ENCODE measurements around the gene SP2. TPM values are rescaled to one million over a fixed set of nuclear protein-coding genes. Genes with fewer than 3 reads are reported as not detected.

Gene SP2
- total and polyA plus RNA-seq, 2 of the 13 experiments (the other 11 are each of a cell fraction or from before 2014, with no cell fraction given): 1.4 to 4.8 TPM

DNA sequence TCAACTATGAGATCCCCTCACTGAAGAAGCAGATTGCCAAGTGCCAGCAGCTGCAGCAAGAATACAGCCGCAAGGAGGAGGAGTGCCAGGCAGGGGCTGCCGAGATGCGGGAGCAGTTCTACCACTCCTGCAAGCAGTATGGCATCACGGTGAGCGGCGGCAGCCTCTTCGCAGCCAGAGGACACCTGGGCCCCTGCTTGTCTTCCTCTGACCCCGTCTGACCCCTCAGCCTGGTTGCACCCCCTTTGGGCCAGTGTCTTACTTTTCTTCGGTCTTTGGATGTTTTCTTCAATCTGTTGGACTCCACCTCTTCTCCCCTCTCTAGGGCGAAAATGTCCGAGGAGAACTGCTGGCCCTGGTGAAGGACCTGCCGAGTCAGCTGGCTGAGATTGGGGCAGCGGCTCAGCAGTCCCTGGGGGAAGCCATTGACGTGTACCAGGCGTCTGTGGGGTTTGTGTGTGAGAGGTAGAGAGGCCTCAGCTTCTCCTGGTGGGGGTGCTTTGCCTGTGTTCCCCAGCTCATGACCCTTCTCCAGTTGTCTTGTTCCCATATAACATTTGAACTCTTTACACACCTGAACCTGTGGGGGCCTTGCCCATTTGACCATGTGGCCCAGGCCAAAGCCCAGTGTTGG, 79.3 kb downstream of the SP2 start:
- no peaks in the 10 kb centered on the region for H3K9me3 ChIP-seq (ENCODE audit: low read length)
- no peak overlapping the region for H3K4me2 ChIP-seq (ENCODE audit: low read depth, low read length)
- no peak overlapping the region for H3K9ac ChIP-seq (ENCODE audit: insufficient read depth, low read depth, low read length)
- no peak for DNase-seq (ENCODE audit: low spot score)
- CTCF ChIA-PET (ENCODE audit: low intra/inter-chr PET ratio, low total read pairs): no interaction called here
- no peak overlapping the region for H3K4me3 ChIP-seq (replicated peaks in 1 of 3; ENCODE audit: insufficient read depth in 1 of 3, low read depth in 2 of 3, low read length in 3 of 3)
- no peak overlapping the region for H3K27ac ChIP-seq (ENCODE audit: extremely low read length, insufficient read depth, low read length)
- H3K4me1 ChIP-seq (ENCODE audit: insufficient read depth, low read length): peaks cover 22% of the 10 kb centered on the region
- H3K36me3 ChIP-seq (replicated peaks in 1 of 2; ENCODE audit: control insufficient read depth in 1 of 2, insufficient read depth in 2 of 2, low read length in 2 of 2): peaks cover 32 to 58% of the 10 kb centered on the region in 2 experiments
- no TSS peak for BruUV-seq (replicated peaks)
- H3K79me2 ChIP-seq (ENCODE audit: insufficient read depth, low read length): peaks cover 17% of the 10 kb centered on the region
- no peak overlapping the region for H2AFZ ChIP-seq (ENCODE audit: low read length)
- H4K20me1 ChIP-seq (ENCODE audit: insufficient read depth, low read length): peaks cover 5% of the 10 kb centered on the region; the same call in 1 of the 2 replicates
- FAIRE-seq: no peak
- intact Hi-C loops (cut with micrococcal nuclease; ENCODE audit: unreplicated experiment) (no loop called here), in situ Hi-C loops (cut with HindIII; ENCODE audit: extremely low pct_ligation_motif_present, low pct_unique_long_range_greater_than_20kb) (loop anchor here (5.0 kb wide), 1 partner anchor 42 kb away; no protein-coding TSS in a partner anchor)
- ATAC-seq: no peak
- POLR2A ChIA-PET: interaction anchor here (1.7 kb wide), 1 partner anchor 34 kb away, joined by 5 read pairs; the partner anchor contains the start of gene PNPO
- H3K27me3 ChIP-seq (ENCODE audit: control insufficient read depth in 1 of 2, insufficient read depth in 2 of 2, low read length in 2 of 2): no peaks in the 10 kb centered on the region; a peak in 1 of 5 replicates
- 96% methylated on average over 15 of the region's 15 CpGs for whole genome bisulfite sequencing (ENCODE audit: low lambda C conversion rate)
- TF ChIP-seq, protein P1, sequence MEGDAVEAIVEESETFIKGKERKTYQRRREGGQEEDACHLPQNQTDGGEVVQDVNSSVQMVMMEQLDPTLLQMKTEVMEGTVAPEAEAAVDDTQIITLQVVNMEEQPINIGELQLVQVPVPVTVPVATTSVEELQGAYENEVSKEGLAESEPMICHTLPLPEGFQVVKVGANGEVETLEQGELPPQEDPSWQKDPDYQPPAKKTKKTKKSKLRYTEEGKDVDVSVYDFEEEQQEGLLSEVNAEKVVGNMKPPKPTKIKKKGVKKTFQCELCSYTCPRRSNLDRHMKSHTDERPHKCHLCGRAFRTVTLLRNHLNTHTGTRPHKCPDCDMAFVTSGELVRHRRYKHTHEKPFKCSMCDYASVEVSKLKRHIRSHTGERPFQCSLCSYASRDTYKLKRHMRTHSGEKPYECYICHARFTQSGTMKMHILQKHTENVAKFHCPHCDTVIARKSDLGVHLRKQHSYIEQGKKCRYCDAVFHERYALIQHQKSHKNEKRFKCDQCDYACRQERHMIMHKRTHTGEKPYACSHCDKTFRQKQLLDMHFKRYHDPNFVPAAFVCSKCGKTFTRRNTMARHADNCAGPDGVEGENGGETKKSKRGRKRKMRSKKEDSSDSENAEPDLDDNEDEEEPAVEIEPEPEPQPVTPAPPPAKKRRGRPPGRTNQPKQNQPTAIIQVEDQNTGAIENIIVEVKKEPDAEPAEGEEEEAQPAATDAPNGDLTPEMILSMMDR (CRISPR knock-in tag; IDR thresholded peaks at IDR 0.05): no peak
- TF ChIP-seq ZNF430 (CRISPR knock-in tag; IDR thresholded peaks at IDR 0.05): no peak
- TF ChIP-seq HNRNPK (IDR thresholded peaks at IDR 0.05; ENCODE audit: low read depth, low read length, poor library complexity, severe bottlenecking): no peak
- TF ChIP-seq SCMH1 (CRISPR knock-in tag; IDR thresholded peaks at IDR 0.05; ENCODE audit: borderline replicate concordance): no peak
- no peak for TF ChIP-seq ZNF326 (CRISPR knock-in tag; IDR thresholded peaks at IDR 0.05; ENCODE audit: borderline replicate concordance)
- no peak for TF ChIP-seq ZNF841 (CRISPR knock-in tag; IDR thresholded peaks at IDR 0.05; ENCODE audit: borderline replicate concordance)
- TF ChIP-seq ETV6 (CRISPR knock-in tag; conservative IDR thresholded peaks at IDR 0.05): no peak
- TF ChIP-seq, protein P2, sequence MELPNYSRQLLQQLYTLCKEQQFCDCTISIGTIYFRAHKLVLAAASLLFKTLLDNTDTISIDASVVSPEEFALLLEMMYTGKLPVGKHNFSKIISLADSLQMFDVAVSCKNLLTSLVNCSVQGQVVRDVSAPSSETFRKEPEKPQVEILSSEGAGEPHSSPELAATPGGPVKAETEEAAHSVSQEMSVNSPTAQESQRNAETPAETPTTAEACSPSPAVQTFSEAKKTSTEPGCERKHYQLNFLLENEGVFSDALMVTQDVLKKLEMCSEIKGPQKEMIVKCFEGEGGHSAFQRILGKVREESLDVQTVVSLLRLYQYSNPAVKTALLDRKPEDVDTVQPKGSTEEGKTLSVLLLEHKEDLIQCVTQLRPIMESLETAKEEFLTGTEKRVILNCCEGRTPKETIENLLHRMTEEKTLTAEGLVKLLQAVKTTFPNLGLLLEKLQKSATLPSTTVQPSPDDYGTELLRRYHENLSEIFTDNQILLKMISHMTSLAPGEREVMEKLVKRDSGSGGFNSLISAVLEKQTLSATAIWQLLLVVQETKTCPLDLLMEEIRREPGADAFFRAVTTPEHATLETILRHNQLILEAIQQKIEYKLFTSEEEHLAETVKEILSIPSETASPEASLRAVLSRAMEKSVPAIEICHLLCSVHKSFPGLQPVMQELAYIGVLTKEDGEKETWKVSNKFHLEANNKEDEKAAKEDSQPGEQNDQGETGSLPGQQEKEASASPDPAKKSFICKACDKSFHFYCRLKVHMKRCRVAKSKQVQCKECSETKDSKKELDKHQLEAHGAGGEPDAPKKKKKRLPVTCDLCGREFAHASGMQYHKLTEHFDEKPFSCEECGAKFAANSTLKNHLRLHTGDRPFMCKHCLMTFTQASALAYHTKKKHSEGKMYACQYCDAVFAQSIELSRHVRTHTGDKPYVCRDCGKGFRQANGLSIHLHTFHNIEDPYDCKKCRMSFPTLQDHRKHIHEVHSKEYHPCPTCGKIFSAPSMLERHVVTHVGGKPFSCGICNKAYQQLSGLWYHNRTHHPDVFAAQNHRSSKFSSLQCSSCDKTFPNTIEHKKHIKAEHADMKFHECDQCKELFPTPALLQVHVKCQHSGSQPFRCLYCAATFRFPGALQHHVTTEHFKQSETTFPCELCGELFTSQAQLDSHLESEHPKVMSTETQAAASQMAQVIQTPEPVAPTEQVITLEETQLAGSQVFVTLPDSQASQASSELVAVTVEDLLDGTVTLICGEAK (IDR thresholded peaks at IDR 0.05): no peak
- TF ChIP-seq, protein P2 (CRISPR knock-in tag; IDR thresholded peaks at IDR 0.05): no peak
- TF ChIP-seq, protein P3, sequence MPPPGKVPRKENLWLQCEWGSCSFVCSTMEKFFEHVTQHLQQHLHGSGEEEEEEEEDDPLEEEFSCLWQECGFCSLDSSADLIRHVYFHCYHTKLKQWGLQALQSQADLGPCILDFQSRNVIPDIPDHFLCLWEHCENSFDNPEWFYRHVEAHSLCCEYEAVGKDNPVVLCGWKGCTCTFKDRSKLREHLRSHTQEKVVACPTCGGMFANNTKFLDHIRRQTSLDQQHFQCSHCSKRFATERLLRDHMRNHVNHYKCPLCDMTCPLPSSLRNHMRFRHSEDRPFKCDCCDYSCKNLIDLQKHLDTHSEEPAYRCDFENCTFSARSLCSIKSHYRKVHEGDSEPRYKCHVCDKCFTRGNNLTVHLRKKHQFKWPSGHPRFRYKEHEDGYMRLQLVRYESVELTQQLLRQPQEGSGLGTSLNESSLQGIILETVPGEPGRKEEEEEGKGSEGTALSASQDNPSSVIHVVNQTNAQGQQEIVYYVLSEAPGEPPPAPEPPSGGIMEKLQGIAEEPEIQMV (CRISPR knock-in tag; IDR thresholded peaks at IDR 0.05; ENCODE audit: low read depth): no peak

Measured in HepG2 (cell line).